Erythroblast (primary cell): Measurements from ENCODE around the gene RNF41.

ENCODE experiments used
- GATA1 ChIP-seq: IDR thresholded peaks from 2 replicates; pipeline ENCODE4 v1.6.1; 2011; ENCODE audit warnings: low read depth, mild to moderate bottlenecking, control low read depth, low read length, moderate library complexity
- POLR2A ChIP-seq: IDR thresholded peaks from 2 replicates; pipeline ENCODE4 v1.6.1; 2011; ENCODE audit warnings: mild to moderate bottlenecking, low read length

DNA sequence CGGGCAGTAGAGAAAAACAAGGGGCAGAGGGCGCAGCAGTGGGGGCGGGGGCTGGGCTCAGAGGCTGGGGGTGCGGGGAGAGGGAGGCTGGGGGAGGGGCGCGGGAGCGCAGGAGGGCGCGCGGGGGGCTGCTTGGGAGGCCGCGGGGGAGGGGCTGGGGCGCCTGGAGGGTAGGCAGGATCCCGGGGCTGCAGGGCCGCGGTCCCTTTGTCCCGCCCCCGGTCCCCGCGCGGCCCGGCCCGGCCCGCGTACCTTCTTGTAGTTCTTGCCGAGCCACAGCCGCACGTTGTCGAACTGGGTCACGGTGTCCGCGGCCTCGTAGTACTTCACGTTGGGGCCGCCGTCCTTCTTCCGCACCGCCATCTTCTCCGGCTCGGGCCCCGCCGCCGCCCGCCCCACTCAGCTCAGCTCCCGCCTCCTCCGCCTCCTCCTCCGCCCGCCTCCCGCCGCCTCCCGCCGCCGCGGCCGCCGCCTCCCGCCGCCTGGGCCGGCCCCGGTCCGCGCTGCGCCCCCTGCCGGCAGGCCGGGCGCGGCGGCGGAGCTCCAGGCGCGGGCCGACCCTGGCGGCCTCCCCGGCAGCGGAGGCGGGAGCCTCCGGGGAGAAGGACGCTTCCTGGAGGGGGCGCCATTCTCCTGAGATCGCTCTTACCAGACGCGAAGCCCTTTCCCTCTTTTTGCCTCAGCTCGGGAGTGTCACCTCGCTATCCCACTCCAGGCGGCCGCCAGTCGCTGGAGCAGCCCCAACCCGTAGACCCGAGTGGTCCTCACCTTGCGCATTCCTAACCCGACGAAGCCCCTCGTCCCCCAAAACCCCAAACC, 32.4 kb downstream of the RNF41 start, which contains the start of gene SMARCC2:
- no peak for TF ChIP-seq POLR2A
- no peak for TF ChIP-seq GATA1
